A673 (cell line): ENCODE measurements around the gene DOCK8. TPM values are rescaled to one million over a fixed set of nuclear protein-coding genes. Genes with fewer than 3 reads are reported as not detected.

Experiments used
- BruUV-seq: library from RNA; stranded (reverse); fragments of 400-500 nt; replicated peaks from 2 replicates; lab custom pipeline; 2021; lab: Mats Ljungman, UMichigan
- CTCF ChIA-PET: fragments of 300-600 bp; sonication (Branson Sonifier 250); formaldehyde crosslinking; loops from one replicate; lab custom pipeline; 2022; ENCODE audit warnings: antibody characterized with exemption; lab: Charles Lee
- POLR2A ChIA-PET: fragments of 300-600 bp; sonication (Branson Sonifier 250); formaldehyde crosslinking; loops from one replicate; lab custom pipeline; 2022; ENCODE audit warnings: antibody characterized with exemption; ENCODE audit not compliant: low non-redundant PET; lab: Charles Lee
- DNase-seq: peaks from one replicate; pipeline ENCODE4 v3.0.0-alpha.2; 2015; ENCODE audit warnings: low spot score
- H3K27ac ChIP-seq: fragments of 200-600 bp; sonication (generic); 2 replicates; pipeline ENCODE4 v1.5.1; 2016; ENCODE audit warnings: mixed run types, low read depth, mild to moderate bottlenecking, mixed read lengths, antibody characterized with exemption, low read length; ENCODE audit not compliant: poor library complexity, severe bottlenecking
- H3K27me3 ChIP-seq: fragments of 200-600 bp; sonication (generic); replicated peaks from 2 replicates; pipeline ENCODE4 v1.6.1; 2017; ENCODE audit warnings: mixed run types, low read depth, mild to moderate bottlenecking, mixed read lengths, antibody characterized with exemption, low read length; ENCODE audit not compliant: insufficient read depth, poor library complexity
- H3K36me3 ChIP-seq: fragments of 200-600 bp; sonication (generic); 2 replicates; pipeline ENCODE4 v1.6.1; 2016; ENCODE audit warnings: mixed run types, mild to moderate bottlenecking, mixed read lengths, antibody characterized with exemption, low read length; ENCODE audit not compliant: insufficient read depth, poor library complexity, severe bottlenecking
- H3K4me1 ChIP-seq: fragments of 200-600 bp; sonication (generic); 2 replicates; pipeline ENCODE4 v1.6.1; 2017; ENCODE audit warnings: mixed run types, mild to moderate bottlenecking, mixed read lengths, antibody characterized with exemption, low read length; ENCODE audit not compliant: insufficient read depth, poor library complexity, severe bottlenecking
- H3K4me3 ChIP-seq: fragments of 200-600 bp; sonication (generic); 2 replicates; pipeline ENCODE4 v1.5.1; 2016; ENCODE audit warnings: low read depth, mixed run types, mild to moderate bottlenecking, mixed read lengths, low read length; ENCODE audit not compliant: poor library complexity, severe bottlenecking
- H3K9me3 ChIP-seq: fragments of 200-600 bp; sonication (generic); 2 replicates; pipeline ENCODE4 v1.6.1; 2016; ENCODE audit warnings: mixed run types, low read depth, mild to moderate bottlenecking, mixed read lengths, antibody characterized with exemption, low read length; ENCODE audit not compliant: poor library complexity, severe bottlenecking
- CTCF ChIP-seq: fragments of 300-800, 200-600 bp; sonication (generic); conservative IDR thresholded peaks from 2 replicates; pipeline ENCODE4 v1.5.1; 2017; ENCODE audit warnings: low read depth, mild to moderate bottlenecking, antibody characterized with exemption, low read length, moderate library complexity, mixed read lengths
- EZH2 ChIP-seq: fragments of 200-600 bp; sonication (generic); IDR thresholded peaks from 2 replicates; pipeline ENCODE4 v1.6.1; 2017; ENCODE audit warnings: borderline replicate concordance, low read depth, mild to moderate bottlenecking, mixed read lengths, antibody characterized with exemption, low read length; ENCODE audit not compliant: poor library complexity, severe bottlenecking
- intact Hi-C: fragments of 100-400 bp; cut with micrococcal nuclease; formaldehyde crosslinking; loops from one replicate; pipeline ENCODE4 v1.10.0; 2022; ENCODE audit not compliant: unreplicated experiment
- total RNA-seq: library from RNA; stranded (reverse); gene quantifications from 2 replicates; pipeline ENCODE4 v1.2.3, GENCODE V29; 2021

DOCK8 gene
- total RNA-seq, 1 experiment from 2014 or later, result not detected

GRCh38 chr9:438066-438465, 223.4 kb downstream of the DOCK8 start:
- no TSS peak for BruUV-seq
- no peak for TF ChIP-seq EZH2
- no peak for TF ChIP-seq CTCF
- Histone ChIP-seq H3K27me3 (peaks cover 42% of the 10 kb centered on the region), H3K4me3 (no peak overlapping the region), H3K27ac (no peak overlapping the region), H3K9me3 (no peaks in the 10 kb centered on the region), H3K36me3 (no peaks in the 10 kb centered on the region), H3K4me1 (no peaks in the 10 kb centered on the region)
- DNase-seq, result no peak
- POLR2A ChIA-PET, result no interaction called here
- CTCF ChIA-PET, result no interaction called here
- intact Hi-C loops, result no loop called here

DNA sequence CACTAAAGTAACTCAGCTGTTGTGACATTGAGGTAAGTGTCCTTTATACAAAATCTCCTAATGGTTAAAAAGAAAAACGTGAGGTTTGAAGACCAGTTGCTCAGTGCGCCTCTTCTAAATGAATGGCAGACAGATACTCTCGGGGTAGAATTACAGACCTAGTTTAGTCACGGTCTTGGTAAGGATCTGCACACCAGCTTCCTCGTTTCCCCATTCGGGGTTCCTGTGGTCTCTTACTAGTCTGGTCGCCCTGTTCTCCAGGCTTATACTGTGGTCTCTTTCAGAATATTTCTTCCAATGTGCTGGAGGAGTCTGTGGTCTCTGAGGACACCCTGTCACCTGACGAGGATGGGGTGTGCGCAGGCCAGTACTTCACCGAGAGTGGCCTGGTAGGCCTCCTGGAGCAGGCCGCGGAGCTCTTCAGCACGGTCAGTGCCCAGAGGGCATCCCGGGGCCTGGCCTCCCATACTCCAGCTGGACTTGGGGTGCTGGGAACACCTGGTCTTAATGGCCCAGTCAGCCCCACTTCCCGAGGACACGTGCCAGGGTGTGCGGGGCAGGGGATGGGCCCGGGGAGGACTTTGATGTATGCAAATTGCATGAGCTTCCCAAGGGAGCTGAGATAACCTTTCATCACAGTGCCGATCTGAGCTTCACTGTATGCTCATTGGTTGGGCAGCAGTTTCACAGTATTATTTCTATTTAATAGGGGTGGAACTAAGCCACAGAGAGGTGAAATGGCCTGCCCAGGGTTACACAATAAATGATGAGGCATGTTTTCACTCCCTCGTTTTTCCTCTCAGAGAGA, 224.5 kb downstream of the DOCK8 start:
- no peak for DNase-seq
- no TSS peak for BruUV-seq
- Histone ChIP-seq H3K4me3 (no peak overlapping the region), H3K36me3 (no peaks in the 10 kb centered on the region), H3K9me3 (no peaks in the 10 kb centered on the region), H3K27me3 (peaks cover 34% of the 10 kb centered on the region), H3K27ac (no peak overlapping the region), H3K4me1 (no peaks in the 10 kb centered on the region)
- ChIA-PET POLR2A (no interaction called here), CTCF (no interaction called here)
- TF ChIP-seq CTCF (no peak), EZH2 (no peak)
- intact Hi-C loops, result no loop called here

GRCh38 chr9:441126-441525, 226.5 kb downstream of the DOCK8 start:
- ChIA-PET CTCF (no interaction called here), POLR2A (no interaction called here)
- peaks cover 21% of the 10 kb centered on the region for H3K27me3 ChIP-seq
- H3K4me3 ChIP-seq, result no peak overlapping the region
- H3K27ac ChIP-seq, result no peak overlapping the region
- TF ChIP-seq EZH2 (no peak), CTCF (no peak)
- no peak for DNase-seq
- no TSS peak for BruUV-seq
- intact Hi-C loops, result no loop called here
- no peaks in the 10 kb centered on the region for H3K9me3 ChIP-seq
- no peaks in the 10 kb centered on the region for H3K36me3 ChIP-seq
- no peaks in the 10 kb centered on the region for H3K4me1 ChIP-seq
